Activated CD4-positive, alpha-beta T cell treated with anti-CD3 and anti-CD28 coated beads, Interleukin-2, amount 50 U/mL, for 1 hour (primary cell): ENCODE results near the gene FNDC3B.

ENCODE experiments used
- DNase-seq: peaks from one replicate; pipeline ENCODE4 v3.0.0-alpha.2; 2020

The FNDC3B gene

GRCh38 chr3:172057059-172057458, 17.7 kb downstream of the FNDC3B start:
- no peak for DNase-seq

GRCh38 chr3:172057624-172058327, 18.4 kb downstream of the FNDC3B start:
- no peak for DNase-seq

GRCh38 chr3:172059532-172059931, 20.2 kb downstream of the FNDC3B start:
- DNase-seq, result no peak

- no peak for DNase-seq
Observed at GRCh38 chr3:172060234-172060633, 20.9 kb downstream of the FNDC3B start.

- DNase-seq, result no peak
Observed at GRCh38 chr3:172061724-172062184, 22.4 kb downstream of the FNDC3B start.

GRCh38 chr3:172062761-172063160, 23.4 kb downstream of the FNDC3B start:
- no peak for DNase-seq

GRCh38 chr3:172063456-172064432, 24.4 kb downstream of the FNDC3B start:
- no peak for DNase-seq

GRCh38 chr3:172065527-172065926, 26.1 kb downstream of the FNDC3B start:
- no peak for DNase-seq

- no peak for DNase-seq
Observed at GRCh38 chr3:172065967-172066762, 26.8 kb downstream of the FNDC3B start.

- no peak for DNase-seq
Observed at GRCh38 chr3:172066880-172067796, 27.8 kb downstream of the FNDC3B start.

- no peak for DNase-seq
Observed at GRCh38 chr3:172067837-172068440, 28.6 kb downstream of the FNDC3B start.

- DNase-seq, result no peak
Observed at GRCh38 chr3:172068977-172069376, 29.6 kb downstream of the FNDC3B start.

GRCh38 chr3:172069478-172069877, 30.1 kb downstream of the FNDC3B start:
- no peak for DNase-seq

GRCh38 chr3:172070269-172070668, 30.9 kb downstream of the FNDC3B start:
- no peak for DNase-seq

- no peak for DNase-seq
Observed at GRCh38 chr3:172070802-172071201, 31.4 kb downstream of the FNDC3B start.

- DNase-seq, result no peak
Observed at GRCh38 chr3:172071780-172072330, 32.5 kb downstream of the FNDC3B start.

- DNase-seq, result no peak
Observed at GRCh38 chr3:172072543-172072942, 33.2 kb downstream of the FNDC3B start.

GRCh38 chr3:172073262-172073915, 34.0 kb downstream of the FNDC3B start:
- no peak for DNase-seq

- DNase-seq, result no peak
Observed at GRCh38 chr3:172074032-172074431, 34.7 kb downstream of the FNDC3B start.

- DNase-seq, result no peak
Observed at GRCh38 chr3:172074586-172074985, 35.2 kb downstream of the FNDC3B start.

- DNase-seq, result no peak
Observed at GRCh38 chr3:172076212-172076611, 36.8 kb downstream of the FNDC3B start.
